ENCODE data around the gene B9D2. TPM values are rescaled to one million over a fixed set of nuclear protein-coding genes. Genes with fewer than 3 reads are reported as not detected.
"Not testable (repeated sequence)": the region's sequence is repeated elsewhere in the genome, so short reads cannot be mapped to it uniquely, and the experiment has no call there.

The B9D2 gene
- polyA plus RNA-seq, 1 donor from 2014 or later = 10.5 TPM

- Mint-ChIP-seq H3K4me3 (peak overlapping the region in 2 of 4 donors; percentile 76 to 99), H3K4me1 (peaks cover 20 to 26% (median 25%) of the 10 kb centered on the region in 3 donors), H3K36me3 (peaks cover 4% of the 10 kb centered on the region), H3K9me3 (peaks cover 0 to 3% (median 0%) of the 10 kb centered on the region in 3 donors), H3K27ac (peak overlapping the region in 2 of 3 donors; percentile 96 to 99), H3K27me3 (no peaks in the 10 kb centered on the region)
These were observed 9.5 kb downstream of the B9D2 start for GRCh38 chr19:41354343-41354953.

- Mint-ChIP-seq H3K36me3 (peaks cover 8% of the 10 kb centered on the region), H3K27ac (peak within 1 kb of the TSS; percentile 91 to 99 (median 97)), H3K4me3 (peak within 1 kb of the TSS; percentile 98 to 100 (median 98)), H3K9me3 (peaks cover 0 to 3% (median 0%) of the 10 kb centered on the region in 3 donors), H3K4me1 (peaks cover 28 to 32% (median 32%) of the 10 kb centered on the region in 3 donors), H3K27me3 (no peaks in the 10 kb centered on the region)
These were observed 10.2 kb downstream of the B9D2 start, which contains the start of gene TGFB1 for GRCh38 chr19:41353466-41354342. TSS of gene TGFB1 (minus strand) at chr19:41353922. CDS start at chr19:41353044, 878 bp downstream.

- Mint-ChIP-seq H3K4me1 (peaks cover 28 to 33% (median 33%) of the 10 kb centered on the region in 3 donors), H3K9me3 (peaks cover 0 to 3% (median 0%) of the 10 kb centered on the region in 3 donors)
These were observed 11.1 kb downstream of the B9D2 start for GRCh38 chr19:41352609-41353465.

GRCh38 chr19:41352279-41352608, 11.7 kb downstream of the B9D2 start:
- Mint-ChIP-seq H3K4me3 (peak overlapping the region; percentile 98 to 100 (median 98)), H3K27me3 (no peaks in the 10 kb centered on the region), H3K27ac (peak overlapping the region; percentile 91 to 99 (median 97)), H3K4me1 (peaks cover 28 to 33% (median 32%) of the 10 kb centered on the region in 3 donors), H3K9me3 (peaks cover 0 to 3% (median 0%) of the 10 kb centered on the region in 3 donors), H3K36me3 (peaks cover 10% of the 10 kb centered on the region)

More at GRCh38 chr19:41352609-41353465, 11.1 kb downstream of the B9D2 start:
- Mint-ChIP-seq H3K4me3 (peak overlapping the region; percentile 98 to 100 (median 98)), H3K27me3 (no peaks in the 10 kb centered on the region), H3K27ac (peak overlapping the region; percentile 91 to 99 (median 97)), H3K36me3 (peaks cover 10% of the 10 kb centered on the region)

GRCh38 chr19:41351339-41352245, 12.4 kb downstream of the B9D2 start:
- H3K4me1 Mint-ChIP-seq = peaks cover 28 to 31% (median 30%) of the 10 kb centered on the region in 3 donors
- H3K27ac Mint-ChIP-seq = peak overlapping the region; percentile 91 to 99 (median 97)
- H3K4me3 Mint-ChIP-seq = peak overlapping the region; percentile 98 to 100 (median 98)
- H3K36me3 Mint-ChIP-seq = peaks cover 10% of the 10 kb centered on the region
- no peaks in the 10 kb centered on the region for H3K27me3 Mint-ChIP-seq
- peaks cover 0 to 3% (median 0%) of the 10 kb centered on the region in 3 donors for H3K9me3 Mint-ChIP-seq

GRCh38 chr19:41350735-41351338, 13.1 kb downstream of the B9D2 start:
- Mint-ChIP-seq H3K4me3 (peak overlapping the region; percentile 98 to 100 (median 98)), H3K27ac (peak overlapping the region; percentile 91 to 99 (median 97)), H3K36me3 (peaks cover 7% of the 10 kb centered on the region), H3K4me1 (peaks cover 25 to 32% (median 30%) of the 10 kb centered on the region in 3 donors), H3K9me3 (peaks cover 0 to 3% (median 0%) of the 10 kb centered on the region in 3 donors), H3K27me3 (no peaks in the 10 kb centered on the region)

GRCh38 chr19:41346916-41347315, 17.0 kb downstream of the B9D2 start:
- H3K4me1 Mint-ChIP-seq = peaks cover 21 to 38% (median 32%) of the 10 kb centered on the region in 3 donors
- H3K27ac Mint-ChIP-seq = peak overlapping the region in 1 of 3 donors; percentile 77
- H3K36me3 Mint-ChIP-seq, H3K27me3 Mint-ChIP-seq, H3K9me3 Mint-ChIP-seq: not testable (repeated sequence)
- H3K4me3 Mint-ChIP-seq = peak overlapping the region in 2 of 4 donors; percentile 25 to 68

- peaks cover 11% of the 10 kb centered on the region for H3K36me3 Mint-ChIP-seq
- H3K27ac Mint-ChIP-seq = peak overlapping the region in 1 of 3 donors; percentile 81
- peak overlapping the region in 2 of 4 donors; percentile 60 to 79 for H3K4me3 Mint-ChIP-seq
- no peaks in the 10 kb centered on the region for H3K9me3 Mint-ChIP-seq
- peaks cover 18 to 30% (median 28%) of the 10 kb centered on the region in 3 donors for H3K4me1 Mint-ChIP-seq
- H3K27me3 Mint-ChIP-seq = peaks cover 1% of the 10 kb centered on the region
These were observed 19.8 kb downstream of the B9D2 start for GRCh38 chr19:41344162-41344561.

- H3K4me3 Mint-ChIP-seq = peak overlapping the region in 2 of 4 donors; percentile 75 to 90
- H3K9me3 Mint-ChIP-seq = no peaks in the 10 kb centered on the region
- peaks cover 6% of the 10 kb centered on the region for H3K36me3 Mint-ChIP-seq
- H3K4me1 Mint-ChIP-seq = peaks cover 12 to 22% (median 21%) of the 10 kb centered on the region in 3 donors
- peak overlapping the region; percentile 63 to 88 (median 79) for H3K27ac Mint-ChIP-seq
- H3K27me3 Mint-ChIP-seq = peaks cover 1% of the 10 kb centered on the region
These were observed 22.1 kb downstream of the B9D2 start for GRCh38 chr19:41341669-41342490.

GRCh38 chr19:41339936-41340335, 24.0 kb downstream of the B9D2 start:
- peaks cover 6% of the 10 kb centered on the region for H3K36me3 Mint-ChIP-seq
- H3K27ac Mint-ChIP-seq = peak overlapping the region in 2 of 3 donors; percentile 16 to 65

GRCh38 chr19:41335467-41335866, 28.5 kb downstream of the B9D2 start:
- H3K27me3 Mint-ChIP-seq = no peaks in the 10 kb centered on the region
- H3K9me3 Mint-ChIP-seq = no peaks in the 10 kb centered on the region

More at GRCh38 chr19:41339936-41340335, 24.0 kb downstream of the B9D2 start:
- Mint-ChIP-seq H3K4me3 (no peak overlapping the region), H3K27me3 (peaks cover 1% of the 10 kb centered on the region), H3K4me1 (peaks cover 14 to 28% (median 22%) of the 10 kb centered on the region in 3 donors), H3K9me3 (no peaks in the 10 kb centered on the region)

GRCh38 chr19:41334793-41335192, 29.2 kb downstream of the B9D2 start:
- H3K4me3 Mint-ChIP-seq = peak overlapping the region; percentile 12 to 84 (median 68)
- no peaks in the 10 kb centered on the region for H3K9me3 Mint-ChIP-seq
- H3K27ac Mint-ChIP-seq = peak overlapping the region; percentile 86 to 90 (median 86)
- H3K4me1 Mint-ChIP-seq = peaks cover 17 to 24% (median 21%) of the 10 kb centered on the region in 3 donors
- no peaks in the 10 kb centered on the region for H3K27me3 Mint-ChIP-seq
- peaks cover 3% of the 10 kb centered on the region for H3K36me3 Mint-ChIP-seq

More at GRCh38 chr19:41335467-41335866, 28.5 kb downstream of the B9D2 start:
- peaks cover 19 to 22% (median 19%) of the 10 kb centered on the region in 3 donors for H3K4me1 Mint-ChIP-seq
- H3K36me3 Mint-ChIP-seq = peaks cover 5% of the 10 kb centered on the region
- peak overlapping the region; percentile 86 to 90 (median 86) for H3K27ac Mint-ChIP-seq
- peak overlapping the region in 3 of 4 donors; percentile 8 to 69 (median 66) for H3K4me3 Mint-ChIP-seq

Data from IgD-negative memory B cell (primary cell).